NCI-H146 treated with DMSO at 0.1 percent for 48 hours (cell line): ENCODE measurements around the gene SLC8A2.
"Not testable (repeated sequence)": the region's sequence is repeated elsewhere in the genome, so short reads cannot be mapped to it uniquely, and the experiment has no call there.

Experiments used
- DNase-seq: peaks from one replicate; lab custom pipeline; 2025; ENCODE audit not compliant: unreplicated experiment; lab: John Stamatoyannopoulos, UW

SLC8A2 gene

DNA sequence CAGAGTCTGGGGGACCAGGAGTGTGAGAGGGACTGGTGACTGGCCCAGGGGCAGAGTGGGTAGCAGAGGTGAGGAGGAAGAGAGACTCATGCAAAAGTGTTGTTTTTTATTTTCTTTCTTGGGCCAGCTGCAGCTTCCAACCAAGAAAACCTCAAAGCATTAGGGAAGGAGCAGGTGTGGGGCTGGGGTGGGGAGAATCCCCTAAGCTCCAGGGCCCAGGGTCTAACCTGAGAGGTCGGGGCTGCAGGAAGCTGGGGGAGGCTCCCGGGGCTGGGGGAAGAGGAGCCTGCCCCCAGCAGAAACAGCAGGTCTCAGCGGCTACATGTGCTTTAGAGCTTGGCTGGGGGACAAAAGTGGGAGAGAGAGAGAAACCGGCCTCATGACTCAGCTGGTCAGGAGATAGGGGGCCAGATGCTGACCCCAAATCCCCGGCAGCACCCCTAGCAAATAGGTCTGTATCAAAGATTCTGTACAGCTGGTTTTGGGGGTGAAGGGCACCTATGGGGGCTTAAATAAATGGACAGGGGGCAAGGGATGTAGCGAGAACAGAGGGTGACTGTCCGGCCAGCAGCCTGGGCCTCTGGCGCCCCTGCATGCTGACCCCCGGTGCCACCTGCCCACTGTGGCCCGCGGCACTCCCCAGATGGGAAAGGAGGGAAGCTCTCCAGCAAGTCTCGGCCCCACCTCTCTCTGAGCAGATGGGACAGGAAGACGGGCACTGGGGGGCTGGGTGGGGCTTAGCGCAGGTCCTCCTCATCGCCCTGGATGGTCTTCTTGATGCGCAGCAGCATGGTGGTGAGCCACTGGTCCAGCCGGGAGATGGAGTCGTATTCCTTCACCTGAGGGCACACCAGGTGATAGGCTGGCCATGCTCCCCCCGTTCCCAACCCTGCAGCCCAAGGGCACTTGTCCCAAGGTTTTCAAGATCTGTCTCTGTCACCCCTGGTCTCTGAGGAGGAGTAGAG is 16.1 kb upstream of the SLC8A2 start:
- no peak for DNase-seq

DNA sequence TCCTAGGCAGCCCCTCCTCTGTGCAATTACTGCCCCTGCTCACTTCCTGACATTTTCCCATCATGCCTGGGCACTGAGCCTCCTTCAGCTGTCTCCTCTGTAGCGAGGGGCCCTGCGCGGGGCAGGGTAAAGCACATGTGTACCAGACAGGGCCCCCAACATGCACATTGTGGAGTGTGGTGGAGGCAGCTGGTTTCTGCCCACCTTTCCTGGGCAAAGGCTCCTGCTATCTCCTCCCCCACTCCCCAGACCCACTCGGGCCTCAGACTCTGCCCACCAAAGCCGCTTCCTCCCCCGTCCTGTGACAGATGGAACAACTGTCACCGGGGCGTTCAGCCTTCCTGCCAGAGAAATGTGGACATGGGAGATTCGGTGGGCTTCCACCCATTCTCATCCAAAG is 15.2 kb upstream of the SLC8A2 start:
- DNase-seq: no peak

- not testable (repeated sequence) for DNase-seq
These were observed 14.5 kb upstream of the SLC8A2 start for GRCh38 chr19:47486220-47486619.

DNA sequence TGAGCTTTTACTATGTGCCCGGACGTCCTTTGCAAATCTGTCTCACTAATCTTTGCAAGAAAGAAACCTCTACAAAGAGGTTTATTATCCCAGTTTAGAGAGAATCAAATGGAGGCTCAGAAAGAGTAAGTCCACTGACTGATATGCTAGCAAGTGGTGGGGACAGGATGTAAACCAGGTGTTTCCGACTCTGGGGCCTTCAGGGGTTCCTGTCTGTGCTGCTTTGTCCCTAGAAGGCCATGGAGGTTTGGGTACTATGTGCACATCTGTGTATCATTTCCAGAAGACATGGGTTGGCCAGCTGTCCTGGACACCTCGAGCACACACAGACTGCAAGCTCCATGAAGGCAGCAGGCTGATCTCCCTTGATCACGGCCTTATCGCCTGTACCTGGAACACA is 13.5 kb upstream of the SLC8A2 start:
- no peak for DNase-seq

- DNase-seq: peak; percentile 89
These were observed 12.4 kb upstream of the SLC8A2 start, which contains the start of gene KPTN for GRCh38 chr19:47483800-47484690. TSS of gene KPTN (minus strand) at chr19:47484219. CDS start at chr19:47484160, 59 bp downstream.

GRCh38 chr19:47483200-47483599 is 11.5 kb upstream of the SLC8A2 start:
- no peak for DNase-seq

- no peak for DNase-seq
These were observed 9.9 kb upstream of the SLC8A2 start for GRCh38 chr19:47481460-47482052.

GRCh38 chr19:47480658-47481057 is 9.0 kb upstream of the SLC8A2 start:
- DNase-seq: no peak

GRCh38 chr19:47479701-47480503 is 8.2 kb upstream of the SLC8A2 start:
- DNase-seq: no peak

GRCh38 chr19:47476438-47476972 is 4.8 kb upstream of the SLC8A2 start:
- no peak for DNase-seq

DNA sequence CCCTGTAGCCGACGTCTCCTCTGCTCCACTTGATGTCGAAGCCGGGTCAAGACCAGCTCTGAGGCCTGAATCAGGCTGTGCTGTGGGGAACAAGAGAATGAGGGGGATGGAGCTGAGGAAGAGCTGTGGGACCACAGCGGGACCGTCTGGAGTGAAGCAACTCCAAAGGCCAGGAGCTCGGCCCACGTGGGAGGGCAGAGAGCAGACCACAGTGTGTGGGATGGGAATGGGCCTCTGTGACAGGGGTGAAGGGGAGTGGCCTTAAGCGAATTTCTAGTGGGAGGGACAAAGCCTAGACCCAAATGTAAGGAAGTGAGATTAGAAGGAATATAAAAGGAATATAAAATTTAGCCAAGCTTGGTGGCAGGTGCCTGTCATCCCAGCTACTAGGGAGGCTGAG is 3.8 kb upstream of the SLC8A2 start:
- DNase-seq: no peak

- no peak for DNase-seq
These were observed 1.6 kb upstream of the SLC8A2 start for GRCh38 chr19:47473336-47473735.

- no peak for DNase-seq
These were observed 336 bp downstream of the SLC8A2 start for GRCh38 chr19:47471381-47471732.

GRCh38 chr19:47470447-47471195 is 1.1 kb downstream of the SLC8A2 start:
- no peak for DNase-seq

DNA sequence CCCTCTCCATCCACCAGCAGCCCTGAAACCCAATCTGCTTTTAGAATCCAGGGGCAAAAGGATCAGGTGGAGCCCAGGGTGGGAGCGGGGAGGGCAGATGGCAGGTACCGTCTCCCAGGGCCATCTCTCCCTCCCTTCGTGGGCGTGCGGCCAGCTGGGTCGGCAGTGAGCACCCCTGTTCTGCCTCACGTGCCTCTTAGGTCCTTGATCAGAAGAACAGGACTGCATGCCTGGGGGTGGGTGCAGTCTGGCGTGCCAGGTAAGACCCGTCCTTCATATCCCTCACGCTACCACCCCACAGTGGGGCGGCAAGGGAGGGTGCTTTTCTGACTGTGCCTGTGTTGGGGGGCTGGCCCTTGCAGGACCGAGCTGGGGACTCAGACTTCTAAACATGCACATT is 2.0 kb downstream of the SLC8A2 start:
- no peak for DNase-seq

DNA sequence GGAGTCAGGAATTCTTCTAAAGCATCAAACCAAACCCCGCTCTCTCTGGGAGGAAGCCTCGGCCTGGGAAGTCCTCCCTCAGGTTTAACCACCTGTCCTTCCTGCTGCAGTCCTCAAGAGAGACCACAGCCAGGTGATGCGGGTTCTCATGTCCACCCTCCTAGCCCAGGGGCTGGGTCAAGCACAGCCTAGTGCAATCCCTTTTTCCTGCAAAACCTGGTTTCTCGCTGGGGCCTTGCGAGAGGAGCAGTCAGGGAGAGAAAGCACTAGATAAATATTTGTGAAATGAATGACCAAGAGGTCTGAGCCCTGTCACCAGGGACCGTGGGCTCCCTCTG is 2.4 kb downstream of the SLC8A2 start:
- no peak for DNase-seq

DNA sequence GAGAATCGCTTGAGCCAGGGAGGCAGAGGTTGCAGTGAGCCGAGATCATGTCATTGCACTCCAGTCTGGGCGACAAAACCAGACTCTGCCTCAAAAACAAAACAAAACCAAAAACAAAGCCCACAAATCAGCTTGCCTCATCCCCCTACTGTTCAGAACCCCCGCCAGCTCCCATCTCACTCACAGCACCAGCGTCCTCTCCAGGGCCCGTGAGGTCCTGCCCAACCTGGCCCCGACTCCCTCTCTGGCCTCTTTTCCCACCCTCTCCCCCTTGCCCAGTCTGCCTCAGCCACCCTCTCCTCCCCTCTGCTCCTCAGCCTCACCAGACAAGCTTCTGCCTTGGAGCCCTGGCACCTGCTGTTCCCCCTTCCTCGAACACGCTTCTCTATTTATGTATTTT is 3.8 kb downstream of the SLC8A2 start:
- no peak for DNase-seq

DNA sequence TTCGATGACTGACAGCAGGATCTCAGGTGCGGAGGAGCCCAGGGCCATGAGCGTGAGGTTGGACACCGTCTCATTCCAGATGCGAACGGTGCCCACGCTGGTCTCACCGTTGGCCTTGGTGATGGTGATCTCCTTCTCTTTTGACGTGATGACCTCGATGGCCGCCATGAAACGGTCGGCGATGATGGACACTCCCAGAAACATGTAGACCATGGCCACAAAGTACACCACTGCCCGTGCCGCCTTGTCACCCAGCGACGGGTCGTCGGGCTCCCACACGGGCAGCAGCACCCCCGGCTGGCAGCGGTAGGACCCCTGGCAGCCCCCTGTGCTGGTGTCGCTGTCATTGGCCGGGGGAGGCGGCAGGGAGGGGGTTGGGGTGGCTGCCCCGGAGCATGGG is 5.7 kb downstream of the SLC8A2 start:
- DNase-seq: no peak

- DNase-seq: no peak
These were observed 6.8 kb downstream of the SLC8A2 start for GRCh38 chr19:47464675-47465419.
